GM23338 (cell line): Measurements from ENCODE around the gene LSM5. TPM values are rescaled to one million over a fixed set of nuclear protein-coding genes. Genes with fewer than 3 reads are reported as not detected.

Experiments used
- ATAC-seq: fragments of 200-7000 bp; cut with Tn5 transposase; 3 replicates; pipeline ENCODE4 v1.9.1; 2020
- DNase-seq: peaks from one replicate; pipeline ENCODE4 v3.0.0-alpha.2; 2015; ENCODE audit warnings: low spot score
- H2AFZ ChIP-seq: fragments of 200-600 bp; sonication (generic); 2 replicates; pipeline ENCODE4 v1.8.0; 2016; ENCODE audit warnings: antibody characterized with exemption, mild to moderate bottlenecking, moderate library complexity
- H3F3A ChIP-seq: fragments of 200-600 bp; sonication (generic); replicated peaks from 2 replicates; pipeline ENCODE4 v1.8.0; 2017; ENCODE audit warnings: antibody characterized with exemption, mixed run types, low read depth
- H3K27ac ChIP-seq: fragments of 200-600 bp; sonication (generic); 2 replicates; pipeline ENCODE4 v1.6.1; 2016; ENCODE audit warnings: low read depth
- H3K27me3 ChIP-seq: fragments of 200-600 bp; sonication (generic); 2 replicates; pipeline ENCODE4 v1.8.0; 2016; ENCODE audit warnings: mild to moderate bottlenecking, mixed run types, moderate library complexity; ENCODE audit not compliant: insufficient read depth
- H3K36me3 ChIP-seq: fragments of 200-600 bp; sonication (generic); 2 replicates; pipeline ENCODE4 v1.8.0; 2016; ENCODE audit warnings: mild to moderate bottlenecking; ENCODE audit not compliant: insufficient read depth
- H3K4me1 ChIP-seq: fragments of 200-600 bp; sonication (generic); 2 replicates; pipeline ENCODE4 v1.8.0; 2016; ENCODE audit warnings: mild to moderate bottlenecking, moderate library complexity; ENCODE audit not compliant: insufficient read depth
- H3K4me2 ChIP-seq: fragments of 200-600 bp; sonication (generic); 2 replicates; pipeline ENCODE4 v1.7.1; 2017; ENCODE audit warnings: mixed run types
- H3K4me3 ChIP-seq: fragments of 200-600 bp; sonication (generic); 2 replicates; pipeline ENCODE4 v1.6.1; 2016; ENCODE audit warnings: mixed run types
- H3K79me2 ChIP-seq: fragments of 200-600 bp; sonication (generic); replicated peaks from 2 replicates; pipeline ENCODE4 v1.8.0; 2017; ENCODE audit warnings: mild to moderate bottlenecking; ENCODE audit not compliant: insufficient read depth
- H3K9me2 ChIP-seq: fragments of 200-600 bp; sonication (generic); 2 replicates; pipeline ENCODE4 v1.8.0; 2017; ENCODE audit not compliant: insufficient read depth
- H4K20me1 ChIP-seq: fragments of 200-600 bp; sonication (generic); replicated peaks from 2 replicates; pipeline ENCODE4 v1.8.0; 2017; ENCODE audit warnings: mild to moderate bottlenecking; ENCODE audit not compliant: insufficient read depth
- H3K27ac Mint-ChIP-seq: 2 replicates; pipeline ENCODE4 v1.8.0; 2020; ENCODE audit warnings: inconsistent platforms, mild to moderate bottlenecking, moderate library complexity, mixed read lengths
- H3K27me3 Mint-ChIP-seq: 3 replicates; pipeline ENCODE4 v1.8.0; 2022; ENCODE audit warnings: low read depth, mild to moderate bottlenecking, moderate library complexity, mixed read lengths, inconsistent platforms; ENCODE audit not compliant: insufficient read depth, poor library complexity
- H3K36me3 Mint-ChIP-seq: 3 replicates; pipeline ENCODE4 v1.8.0; 2021; ENCODE audit warnings: low read depth, mild to moderate bottlenecking, inconsistent platforms, moderate library complexity, mixed read lengths
- H3K4me1 Mint-ChIP-seq: 3 replicates; pipeline ENCODE4 v1.8.0; 2020; ENCODE audit warnings: mild to moderate bottlenecking, inconsistent platforms, mixed read lengths
- H3K4me3 Mint-ChIP-seq: 3 replicates; pipeline ENCODE4 v1.8.0; 2021; ENCODE audit warnings: moderate library complexity, mild to moderate bottlenecking, inconsistent platforms, mixed read lengths
- H3K9me3 Mint-ChIP-seq: 3 replicates; pipeline ENCODE4 v1.8.0; 2020; ENCODE audit warnings: moderate library complexity, mild to moderate bottlenecking, inconsistent platforms, mixed read lengths
- CREB1 ChIP-seq: fragments of 250-450 bp; sonication (Bioruptor Pico); IDR thresholded peaks from 2 replicates; pipeline ENCODE4 v1.5.0; 2020; ENCODE audit warnings: low read depth, mild to moderate bottlenecking, moderate library complexity
- CTCF ChIP-seq, 2 experiments: fragments of 200-600 bp in 1 of 2; sonication (generic) in 1 of 2; conservative IDR thresholded peaks; 2 replicates each; pipeline versions ENCODE4 v1.5.1 to v1.6.1; 2016 to 2017; ENCODE audit warnings: antibody characterized with exemption in 2 of 2, low read depth in 2 of 2, mild to moderate bottlenecking in 2 of 2, moderate library complexity in 1 of 2
- ETS1 ChIP-seq: IDR thresholded peaks from 2 replicates; pipeline ENCODE4 v1.6.1; 2016; ENCODE audit warnings: antibody characterized with exemption
- EZH2 ChIP-seq: fragments of 200-600 bp; sonication (generic); IDR thresholded peaks from one replicate; pipeline ENCODE4 v1.8.0; 2017; ENCODE audit warnings: antibody characterized with exemption, mild to moderate bottlenecking, low read depth; ENCODE audit not compliant: unreplicated experiment
- EZH2phosphoT487 ChIP-seq: fragments of 200-600 bp; sonication (generic); IDR thresholded peaks from one replicate; pipeline ENCODE4 v1.8.1; 2018; ENCODE audit warnings: antibody characterized with exemption; ENCODE audit not compliant: unreplicated experiment
- JUNB ChIP-seq: IDR thresholded peaks from one replicate; pipeline ENCODE4 v1.6.1; 2016; ENCODE audit warnings: antibody characterized with exemption; ENCODE audit not compliant: unreplicated experiment
- NANOG ChIP-seq: IDR thresholded peaks from 2 replicates; pipeline ENCODE4 v1.6.1; 2016; ENCODE audit warnings: antibody characterized with exemption, borderline replicate concordance
- POLR2AphosphoS5 ChIP-seq: IDR thresholded peaks from 2 replicates; pipeline ENCODE4 v1.6.1; 2016; ENCODE audit warnings: antibody characterized with exemption, low read depth
- REST ChIP-seq: IDR thresholded peaks from one replicate; pipeline ENCODE4 v1.6.1; 2018; ENCODE audit warnings: antibody characterized with exemption; ENCODE audit not compliant: unreplicated experiment
- STAT1 ChIP-seq: IDR thresholded peaks from one replicate; pipeline ENCODE4 v1.6.1; 2016; ENCODE audit warnings: antibody characterized with exemption; ENCODE audit not compliant: unreplicated experiment
- ZNF114 ChIP-seq: fragments of 250-450 bp; sonication (Bioruptor Pico); IDR thresholded peaks from 2 replicates; pipeline ENCODE4 v1.5.0; 2020; ENCODE audit warnings: mild to moderate bottlenecking, moderate library complexity
- ZNF331 ChIP-seq: fragments of 250-450 bp; sonication (Bioruptor Pico); IDR thresholded peaks from 2 replicates; pipeline ENCODE4 v1.5.0; 2020; ENCODE audit warnings: low read depth, mild to moderate bottlenecking, moderate library complexity
- ZNF462 ChIP-seq: fragments of 250-450 bp; sonication (Bioruptor Pico); IDR thresholded peaks from 2 replicates; pipeline ENCODE4 v1.5.0; 2020; ENCODE audit warnings: mild to moderate bottlenecking, moderate library complexity
- polyA plus RNA-seq: library from polyadenylated mRNA; unstranded; fragments of >200 nt; fragmentation: Nextera tagmentation; extraction: Ambion mirVana; gene quantifications from 2 replicates; pipeline ENCODE4 v1.2.1, GENCODE V29; 2016
- total RNA-seq: library from RNA; depleted of rRNA; stranded (reverse); fragments of >200 nt; shearing (Covaris generic); gene quantifications from 2 replicates; pipeline ENCODE4 v1.2.3, GENCODE V29; 2014

Gene LSM5
- total and polyA plus RNA-seq, 2 experiments from 2014 or later: 56.6 to 469 TPM

- Mint-ChIP-seq H3K36me3 (no peaks in the 10 kb centered on the region), H3K27me3 (no peaks in the 10 kb centered on the region), H3K9me3 (no peaks in the 10 kb centered on the region), H3K4me1 (peaks cover 11% of the 10 kb centered on the region), H3K4me3 (no peak overlapping the region), H3K27ac (no peak overlapping the region)
- Histone ChIP-seq H3K36me3 (no peaks in the 10 kb centered on the region), H3K27ac (no peak overlapping the region), H4K20me1 (no peaks in the 10 kb centered on the region), H3K9me2 (0 out of 2 replicates have a peak, but pooled peaks cover 3% of the 10 kb centered on the region), H3F3A (no peaks in the 10 kb centered on the region), H3K4me2 (0 out of 2 replicates have a peak overlapping the region, but pooled peaks have one; percentile 26), H3K4me1 (peaks cover 3% of the 10 kb centered on the region; the same call in 1 of the 2 replicates), H3K79me2 (no peaks in the 10 kb centered on the region), H3K27me3 (no peaks in the 10 kb centered on the region), H2AFZ (no peak overlapping the region), H3K4me3 (no peak overlapping the region)
- no peak for DNase-seq
- no peak for ATAC-seq
- no peak for TF ChIP-seq ZNF331 (CRISPR knock-in tag)
- no peak for TF ChIP-seq CREB1
- no peak for TF ChIP-seq STAT1
- TF ChIP-seq JUNB: no peak
- TF ChIP-seq EZH2: no peak
- no peak for TF ChIP-seq REST
- no peak for TF ChIP-seq ETS1
- TF ChIP-seq CTCF (conservative IDR thresholded peaks at IDR 0.05; ENCODE audit: low read depth in 2 of 2): no peak
- no peak for TF ChIP-seq EZH2phosphoT487
- no peak for TF ChIP-seq ZNF462
- TF ChIP-seq POLR2AphosphoS5: no peak
- no peak for TF ChIP-seq ZNF114 (CRISPR knock-in tag)
- no peak for TF ChIP-seq NANOG
Measured at GRCh38 chr7:32462977-32463376, 27.2 kb downstream of the LSM5 start.
